Nephron (organoid): Measurements from ENCODE around the gene ERCC1.

Experiments used
- H3K27ac Mint-ChIP-seq, 3 experiments: 2 replicates each; pipeline ENCODE4 v1.8.0; 2020; ENCODE audit warnings: mixed read lengths in 3 of 3, mild to moderate bottlenecking in 2 of 3, moderate library complexity in 1 of 3
- H3K27me3 Mint-ChIP-seq: 2 replicates; pipeline ENCODE4 v1.8.0; 2021; ENCODE audit warnings: low read depth, mild to moderate bottlenecking, moderate library complexity, mixed read lengths
- H3K36me3 Mint-ChIP-seq: 2 replicates; pipeline ENCODE4 v1.8.0; 2020; ENCODE audit warnings: low read depth, mixed read lengths
- H3K4me1 Mint-ChIP-seq: 2 replicates; pipeline ENCODE4 v1.8.0; 2020; ENCODE audit warnings: mixed read lengths
- H3K4me3 Mint-ChIP-seq, 3 experiments: 2 replicates each; pipeline ENCODE4 v1.8.0; 2020; ENCODE audit warnings: mild to moderate bottlenecking in 3 of 3, mixed read lengths in 3 of 3, moderate library complexity in 2 of 3
- H3K9me3 Mint-ChIP-seq: 2 replicates; pipeline ENCODE4 v1.8.0; 2020; ENCODE audit warnings: mixed read lengths
- TF ChIP-seq, protein P1 (sequence below), 3 experiments: fragments of 200-600 bp; sonication (generic); IDR thresholded peaks; one replicate each; pipeline ENCODE4 v1.5.0; 2021; ENCODE audit warnings: antibody characterized with exemption in 3 of 3; ENCODE audit not compliant: unreplicated experiment in 3 of 3

The ERCC1 gene

DNA sequence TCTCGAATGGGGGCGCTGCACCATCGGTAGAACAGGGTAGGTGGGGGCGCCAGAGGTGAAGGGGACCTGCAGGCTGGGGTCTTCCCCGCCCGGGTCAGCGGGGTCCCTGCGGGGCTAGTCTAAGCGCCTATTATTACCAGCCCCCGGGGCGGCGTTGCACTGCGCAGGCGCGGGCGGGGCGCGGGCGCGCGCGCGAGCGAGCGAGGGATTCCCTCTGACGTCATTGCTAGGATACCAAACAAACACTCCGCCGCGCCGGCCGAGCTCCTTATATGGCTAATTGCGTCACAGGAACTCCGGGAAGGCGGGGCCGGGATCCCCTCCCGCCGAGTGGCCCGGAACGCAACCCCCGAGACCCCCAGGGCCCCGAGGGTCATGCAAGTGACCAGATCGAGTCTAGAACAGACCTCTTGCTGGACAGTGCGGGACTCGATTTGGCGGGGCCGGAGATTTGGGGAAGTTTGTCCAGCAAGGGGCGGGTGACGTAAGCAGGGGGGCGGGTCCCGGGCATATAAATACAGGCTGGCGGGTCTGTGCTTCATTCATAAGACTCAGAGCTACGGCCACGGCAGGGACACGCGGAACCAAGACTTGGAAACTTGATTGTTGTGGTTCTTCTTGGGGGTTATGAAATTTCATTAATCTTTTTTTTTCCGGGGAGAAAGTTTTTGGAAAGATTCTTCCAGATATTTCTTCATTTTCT is 43.9 kb upstream of the ERCC1 start, which contains the start of gene FOSB:
Gene FOSB, plus strand, starts transcription at position 541 of the 703 bp plus-strand sequence. CDS start 591 bp downstream, outside the sequence.
- Mint-ChIP-seq H3K4me3 (peak within 1 kb of the TSS; percentile 90 to 95 (median 94)), H3K9me3 (no peaks in the 10 kb centered on the region), H3K36me3 (no peaks in the 10 kb centered on the region), H3K27ac (peak within 1 kb of the TSS in 2 of 3 experiments; percentile 22 to 47), H3K27me3 (peaks cover 39% of the 10 kb centered on the region), H3K4me1 (peaks cover 8% of the 10 kb centered on the region)
- TF ChIP-seq, protein P1, sequence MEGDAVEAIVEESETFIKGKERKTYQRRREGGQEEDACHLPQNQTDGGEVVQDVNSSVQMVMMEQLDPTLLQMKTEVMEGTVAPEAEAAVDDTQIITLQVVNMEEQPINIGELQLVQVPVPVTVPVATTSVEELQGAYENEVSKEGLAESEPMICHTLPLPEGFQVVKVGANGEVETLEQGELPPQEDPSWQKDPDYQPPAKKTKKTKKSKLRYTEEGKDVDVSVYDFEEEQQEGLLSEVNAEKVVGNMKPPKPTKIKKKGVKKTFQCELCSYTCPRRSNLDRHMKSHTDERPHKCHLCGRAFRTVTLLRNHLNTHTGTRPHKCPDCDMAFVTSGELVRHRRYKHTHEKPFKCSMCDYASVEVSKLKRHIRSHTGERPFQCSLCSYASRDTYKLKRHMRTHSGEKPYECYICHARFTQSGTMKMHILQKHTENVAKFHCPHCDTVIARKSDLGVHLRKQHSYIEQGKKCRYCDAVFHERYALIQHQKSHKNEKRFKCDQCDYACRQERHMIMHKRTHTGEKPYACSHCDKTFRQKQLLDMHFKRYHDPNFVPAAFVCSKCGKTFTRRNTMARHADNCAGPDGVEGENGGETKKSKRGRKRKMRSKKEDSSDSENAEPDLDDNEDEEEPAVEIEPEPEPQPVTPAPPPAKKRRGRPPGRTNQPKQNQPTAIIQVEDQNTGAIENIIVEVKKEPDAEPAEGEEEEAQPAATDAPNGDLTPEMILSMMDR (IDR thresholded peaks at IDR 0.05; ENCODE audit: unreplicated experiment in 3 of 3): no peak

DNA sequence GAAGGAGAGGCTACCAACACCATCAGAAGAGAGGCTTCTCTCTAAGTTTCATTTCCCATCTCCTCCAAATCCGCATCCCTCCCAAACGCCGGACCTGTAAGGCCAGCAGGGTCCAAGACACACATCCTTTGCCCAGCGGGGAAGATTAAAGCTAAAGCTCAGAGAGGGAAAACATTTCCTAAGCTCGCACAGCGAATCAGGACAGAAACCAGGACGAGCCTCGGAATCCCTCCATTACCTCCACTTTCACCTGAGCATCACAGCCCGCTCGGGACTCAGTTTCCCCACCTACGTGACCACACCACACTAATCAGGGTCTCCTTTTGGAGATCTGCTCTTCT is 43.4 kb upstream of the ERCC1 start:
- H3K27ac Mint-ChIP-seq: no peak overlapping the region
- no peaks in the 10 kb centered on the region for H3K9me3 Mint-ChIP-seq
- H3K27me3 Mint-ChIP-seq: peaks cover 34% of the 10 kb centered on the region
- TF ChIP-seq, protein P1 (IDR thresholded peaks at IDR 0.05; ENCODE audit: unreplicated experiment in 3 of 3): peak in 1 of 3 experiments; percentile 12
- peak overlapping the region; percentile 90 to 95 (median 94) for H3K4me3 Mint-ChIP-seq
- H3K4me1 Mint-ChIP-seq: peaks cover 6% of the 10 kb centered on the region
- H3K36me3 Mint-ChIP-seq: no peaks in the 10 kb centered on the region

DNA sequence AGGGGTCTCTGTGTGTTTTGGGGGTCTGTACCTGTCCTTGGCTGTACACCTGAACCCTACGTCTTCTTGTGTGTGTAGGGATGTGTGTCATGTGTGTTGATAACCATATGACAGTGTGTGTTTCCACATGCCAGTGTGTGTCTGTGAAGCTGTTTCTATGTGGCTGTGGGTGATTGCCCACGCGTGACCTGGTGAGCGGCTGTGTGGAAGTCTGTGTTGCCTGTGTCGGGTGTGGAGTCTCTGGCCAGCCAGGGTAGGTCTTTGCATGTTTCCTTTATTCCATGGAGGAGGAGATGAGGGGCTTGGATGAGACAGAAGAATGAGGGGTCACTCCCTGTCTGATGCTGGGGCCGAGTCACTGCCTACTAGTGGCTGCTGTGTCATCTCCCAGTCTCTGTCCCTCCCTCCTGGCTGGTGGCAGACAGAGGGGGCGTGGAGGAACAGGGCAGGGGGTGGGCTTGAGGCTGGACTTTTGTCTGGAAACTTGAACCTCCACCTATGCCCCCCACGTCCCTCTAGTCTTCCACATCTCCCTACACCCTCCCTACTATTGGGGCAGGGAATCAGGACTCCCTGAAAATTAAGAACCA is 41.2 kb upstream of the ERCC1 start:
- Mint-ChIP-seq H3K9me3 (no peaks in the 10 kb centered on the region), H3K27ac (no peak overlapping the region), H3K4me3 (peak overlapping the region in 2 of 3 experiments; percentile 5 to 8), H3K4me1 (peaks cover 6% of the 10 kb centered on the region), H3K27me3 (peaks cover 20% of the 10 kb centered on the region), H3K36me3 (no peaks in the 10 kb centered on the region)
- TF ChIP-seq, protein P1 (IDR thresholded peaks at IDR 0.05; ENCODE audit: unreplicated experiment in 3 of 3): no peak

DNA sequence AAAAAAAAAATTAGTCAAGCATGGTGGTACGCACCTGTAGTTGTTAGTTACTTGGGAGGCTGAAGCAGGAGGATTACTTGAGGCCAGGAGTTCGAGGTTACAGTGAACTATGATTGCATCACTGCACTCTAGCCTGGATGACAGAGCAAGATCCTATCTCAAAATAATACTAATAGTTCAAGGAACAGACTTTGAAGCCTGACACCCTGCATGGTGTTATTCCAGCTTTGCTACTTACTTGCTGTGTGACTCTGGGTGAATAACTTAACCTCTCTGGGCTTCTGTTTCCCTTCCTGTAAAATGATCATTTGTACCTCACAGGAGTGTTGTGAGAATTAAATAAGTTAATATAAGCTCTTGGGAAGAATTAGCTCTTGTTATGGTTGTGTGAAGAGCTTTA is 40.6 kb upstream of the ERCC1 start:
- H3K27ac Mint-ChIP-seq: no peak overlapping the region
- TF ChIP-seq, protein P1 (IDR thresholded peaks at IDR 0.05; ENCODE audit: unreplicated experiment in 3 of 3): no peak
- H3K4me3 Mint-ChIP-seq: peak overlapping the region in 1 of 3 experiments; percentile 8
- peaks cover 6% of the 10 kb centered on the region for H3K4me1 Mint-ChIP-seq
- peaks cover 20% of the 10 kb centered on the region for H3K27me3 Mint-ChIP-seq
- H3K36me3 Mint-ChIP-seq: no peaks in the 10 kb centered on the region
- H3K9me3 Mint-ChIP-seq: no peaks in the 10 kb centered on the region

DNA sequence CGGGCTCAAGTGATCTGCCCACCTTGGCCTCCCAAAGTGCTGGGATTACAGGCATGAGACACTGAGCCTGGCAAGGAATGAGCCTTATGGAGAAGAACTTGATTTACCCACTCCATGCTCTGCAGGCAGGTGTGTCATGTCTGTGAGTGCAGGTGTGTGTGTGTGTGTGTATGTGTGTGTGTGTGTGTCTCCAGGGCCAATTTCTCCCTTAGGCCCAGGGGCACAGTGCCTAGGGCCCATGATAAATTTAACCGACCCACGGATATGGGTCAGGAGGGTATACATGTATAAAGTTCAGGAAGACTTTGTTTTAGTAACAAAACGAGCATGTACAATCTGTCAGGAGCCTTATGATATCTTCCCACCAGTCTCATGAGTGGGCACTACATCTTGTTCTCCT is 39.5 kb upstream of the ERCC1 start:
- Mint-ChIP-seq H3K27ac (no peak overlapping the region), H3K36me3 (no peaks in the 10 kb centered on the region), H3K4me1 (peaks cover 6% of the 10 kb centered on the region), H3K4me3 (no peak overlapping the region), H3K27me3 (peaks cover 20% of the 10 kb centered on the region), H3K9me3 (no peaks in the 10 kb centered on the region)
- TF ChIP-seq, protein P1 (IDR thresholded peaks at IDR 0.05; ENCODE audit: unreplicated experiment in 3 of 3): no peak
